IMR-90 (cell line): ENCODE measurements around the gene HSBP1L1. TPM values are rescaled to one million over a fixed set of nuclear protein-coding genes. Genes with fewer than 3 reads are reported as not detected.

Experiments used
- ATAC-seq: fragments of 200-7000 bp; cut with Tn5 transposase; 2 replicates; pipeline ENCODE4 v1.9.1; 2020; ENCODE audit warnings: low read depth, mild to moderate bottlenecking, moderate library complexity
- BruUV-seq: library from RNA; stranded (reverse); fragments of 400-500 nt; replicated peaks from 2 replicates; lab custom pipeline; 2021; lab: Mats Ljungman, UMichigan
- CTCF ChIA-PET: fragments of 300-600 bp; formaldehyde crosslinking; extraction: SDS; loops from one replicate; lab custom pipeline; 2021; ENCODE audit warnings: antibody characterized with exemption; lab: Yijun Ruan, JAX
- POLR2A ChIA-PET: fragments of 300-600 bp; sonication (Branson Sonifier 250); formaldehyde crosslinking; loops from one replicate; lab custom pipeline; 2022; ENCODE audit warnings: antibody characterized with exemption; ENCODE audit not compliant: unreplicated experiment; lab: Charles Lee
- DNase-seq: peaks from one replicate; pipeline ENCODE4 v3.0.0; 2013
- H2AFZ ChIP-seq: replicated peaks from 2 replicates; pipeline ENCODE3; 2013; ENCODE audit warnings: low read length, mild to moderate bottlenecking; ENCODE audit not compliant: poor library complexity
- H2AK5ac ChIP-seq: 2 replicates; pipeline ENCODE4 v1.6.1; 2013; ENCODE audit warnings: low read depth, low read length, inconsistent platforms
- H2AK9ac ChIP-seq: replicated peaks from 2 replicates; pipeline ENCODE3; 2013; ENCODE audit warnings: mild to moderate bottlenecking, low read depth, low read length, moderate library complexity; ENCODE audit not compliant: poor library complexity
- H2BK120ac ChIP-seq: 2 replicates; pipeline ENCODE4 v1.6.1; 2013; ENCODE audit warnings: low read depth, low read length, inconsistent platforms
- H2BK15ac ChIP-seq: 3 replicates; pipeline ENCODE4 v1.6.1; 2013; ENCODE audit warnings: low read depth, low read length, inconsistent platforms
- H2BK20ac ChIP-seq: 2 replicates; pipeline ENCODE4 v1.6.1; 2013; ENCODE audit warnings: low read depth, mild to moderate bottlenecking, inconsistent platforms, low read length, moderate library complexity
- H2BK5ac ChIP-seq: 2 replicates; pipeline ENCODE4 v1.6.1; 2013; ENCODE audit warnings: mild to moderate bottlenecking, low read depth, low read length, inconsistent platforms; ENCODE audit not compliant: poor library complexity, severe bottlenecking
- H3K14ac ChIP-seq: replicated peaks from 2 replicates; pipeline ENCODE4 v1.6.1; 2013; ENCODE audit warnings: low read depth, low read length, inconsistent platforms
- H3K18ac ChIP-seq: 2 replicates; pipeline ENCODE4 v1.6.1; 2013; ENCODE audit warnings: low read depth, low read length, control low read depth
- H3K23ac ChIP-seq: 2 replicates; pipeline ENCODE4 v1.6.1; 2013; ENCODE audit warnings: low read depth, low read length, inconsistent platforms
- H3K27ac ChIP-seq: 2 replicates; pipeline ENCODE4 v1.5.1; 2013; ENCODE audit warnings: mild to moderate bottlenecking, control low read depth, low read length; ENCODE audit not compliant: insufficient read depth
- H3K27me3 ChIP-seq: 2 replicates; pipeline ENCODE4 v1.6.1; 2013; ENCODE audit warnings: low read length; ENCODE audit not compliant: control insufficient read depth, insufficient read depth
- H3K36me3 ChIP-seq: 2 replicates; pipeline ENCODE4 v1.6.1; 2013; ENCODE audit warnings: low read length, mixed read lengths; ENCODE audit not compliant: control insufficient read depth, insufficient read depth
- H3K4ac ChIP-seq: 2 replicates; pipeline ENCODE4 v1.6.1; 2013; ENCODE audit warnings: low read depth, low read length, inconsistent platforms
- H3K4me1 ChIP-seq: 2 replicates; pipeline ENCODE4 v1.6.1; 2013; ENCODE audit warnings: low read length, mixed read lengths; ENCODE audit not compliant: control insufficient read depth, insufficient read depth
- H3K4me2 ChIP-seq: 2 replicates; pipeline ENCODE4 v1.6.1; 2013; ENCODE audit warnings: low read depth, mild to moderate bottlenecking, control low read depth, low read length, moderate library complexity
- H3K4me3 ChIP-seq: 2 replicates; pipeline ENCODE4 v1.5.1; 2013; ENCODE audit warnings: low read depth, mild to moderate bottlenecking, control low read depth, low read length, moderate library complexity; ENCODE audit not compliant: insufficient read depth
- H3K56ac ChIP-seq: 2 replicates; pipeline ENCODE4 v1.6.1; 2013; ENCODE audit warnings: low read length, inconsistent platforms; ENCODE audit not compliant: insufficient read depth; ENCODE audit errors: extremely low read depth
- H3K79me1 ChIP-seq, 2 experiments: 2 replicates each; pipeline ENCODE4 v1.6.1; 2013; ENCODE audit warnings: low read length in 2 of 2, inconsistent platforms in 1 of 2, low read depth in 1 of 2
- H3K9ac ChIP-seq: 2 replicates; pipeline ENCODE4 v1.6.1; 2013; ENCODE audit warnings: low read depth, low read length, control low read depth
- H3K9me1 ChIP-seq: 2 replicates; pipeline ENCODE4 v1.6.1; 2013; ENCODE audit warnings: low read length, inconsistent platforms; ENCODE audit not compliant: insufficient read depth
- H3K9me3 ChIP-seq: 2 replicates; pipeline ENCODE4 v1.6.1; 2013; ENCODE audit warnings: low read length; ENCODE audit not compliant: control insufficient read depth, insufficient read depth
- H4K20me1 ChIP-seq: 2 replicates; pipeline ENCODE4 v1.6.1; 2013; ENCODE audit warnings: low read length, inconsistent platforms; ENCODE audit not compliant: insufficient read depth
- H4K5ac ChIP-seq: 2 replicates; pipeline ENCODE4 v1.6.1; 2013; ENCODE audit warnings: mild to moderate bottlenecking, low read depth, low read length, control low read depth
- H4K8ac ChIP-seq, 2 experiments: 2 replicates each; pipeline ENCODE4 v1.6.1; 2013; ENCODE audit warnings: low read depth in 2 of 2, low read length in 2 of 2, control low read depth in 1 of 2, inconsistent platforms in 1 of 2
- H4K91ac ChIP-seq: 2 replicates; pipeline ENCODE4 v1.6.1; 2013; ENCODE audit warnings: low read depth, low read length, inconsistent platforms; ENCODE audit not compliant: insufficient read depth
- FOS ChIP-seq: fragments of 150-350 bp; IDR thresholded peaks from 2 replicates; pipeline ENCODE4 v1.6.1; 2016; ENCODE audit warnings: low read depth, low read length
- MAZ ChIP-seq: IDR thresholded peaks from 2 replicates; pipeline ENCODE4 v1.6.1; 2012; ENCODE audit warnings: low read depth, mild to moderate bottlenecking, low read length, improper control_type of control experiment, moderate library complexity, borderline replicate concordance
- NFE2L2 ChIP-seq: fragments of 150-350 bp; IDR thresholded peaks from 2 replicates; pipeline ENCODE4 v1.6.1; 2016; ENCODE audit warnings: low read depth, mild to moderate bottlenecking, low read length
- RAD21 ChIP-seq: IDR thresholded peaks from 2 replicates; pipeline ENCODE4 v1.6.1; 2012; ENCODE audit warnings: low read length, improper control_type of control experiment
- WGBS, 2 experiments: methylation state at CpG; one replicate each; pipeline versions ENCODE4 v1.1.5 to v1.1.7; 2013; ENCODE audit warnings: missing lambda C conversion rate in 2 of 2; ENCODE audit not compliant: insufficient read length in 1 of 2; ENCODE audit errors: extremely low coverage in 2 of 2; 5-methylcytosine and 5-hydroxymethylcytosine counted together
- dilution Hi-C: fragments of 300-500 bp; cut with HindIII; formaldehyde crosslinking; loops from one replicate; pipeline ENCODE4 v1.14.3; 2018; ENCODE audit warnings: low sequenced_read_pairs; ENCODE audit not compliant: unreplicated experiment
- in situ Hi-C: fragments of 300-500 bp; cut with MboI; formaldehyde crosslinking; loops from 3 replicates; pipeline ENCODE4 v1.14.3; 2019; ENCODE audit warnings: low sequenced_read_pairs, inconsistent platforms, mixed read lengths
- intact Hi-C: fragments of 100-400 bp; cut with micrococcal nuclease; formaldehyde crosslinking; loops from 2 replicates; pipeline ENCODE4 v1.10.0; 2022
- polyA plus RNA-seq, 3 experiments: library from polyadenylated mRNA; depleted of rRNA; stranded (reverse); fragments of >200 nt; gene quantifications; 2 replicates each; pipeline ENCODE4 v1.2.3, GENCODE V29; 2012; ENCODE audit warnings: low replicate concordance in 1 of 3
- total RNA-seq: library from RNA; depleted of rRNA; stranded (reverse); fragments of >200 nt; gene quantifications from 2 replicates; pipeline ENCODE4 v1.2.3, GENCODE V29; 2012

The HSBP1L1 gene
- total and polyA plus RNA-seq, 2 of the 4 experiments (the other 2 are of a cell fraction), result 8.6 to 18.0 TPM

- no peak overlapping the region for H2BK20ac ChIP-seq
- no peak overlapping the region for H3K27ac ChIP-seq
- no peaks in the 10 kb centered on the region for H3K4me1 ChIP-seq
- H3K4me3 ChIP-seq, result no peak overlapping the region
- no peak overlapping the region for H3K4ac ChIP-seq
- no peak for ATAC-seq
- H2BK15ac ChIP-seq, result no peak overlapping the region
- no peaks in the 10 kb centered on the region for H3K27me3 ChIP-seq
- no TSS peak for BruUV-seq
- H3K9ac ChIP-seq, result no peak overlapping the region
- H2BK5ac ChIP-seq, result no peak overlapping the region
- H4K5ac ChIP-seq, result no peak overlapping the region
- in situ Hi-C loops, result no loop called here
- 0 out of 2 replicates have a peak, but pooled peaks cover 4% of the 10 kb centered on the region for H3K9me1 ChIP-seq
- TF ChIP-seq MAZ (no peak), NFE2L2 (no peak), FOS (no peak), RAD21 (no peak)
- no peak overlapping the region for H3K4me2 ChIP-seq
- H4K20me1 ChIP-seq, result peaks cover 12% of the 10 kb centered on the region
- no peak overlapping the region for H2AK9ac ChIP-seq
- H3K36me3 ChIP-seq, result peaks cover 56% of the 10 kb centered on the region
- H2AFZ ChIP-seq, result no peak overlapping the region
- no peak overlapping the region for H4K91ac ChIP-seq
- WGBS, 2 experiments, result 98% methylated on average over 9 of the region's 26 CpGs; no CpG with 5 or more reads in 1 of the 2 experiments
- CTCF ChIA-PET, result no interaction called here
- peaks cover 13 to 40% of the 10 kb centered on the region in 2 experiments for H3K79me1 ChIP-seq
- dilution Hi-C loops, result no loop called here
- H3K14ac ChIP-seq, result no peak overlapping the region
- no peak overlapping the region for H3K56ac ChIP-seq
- POLR2A ChIA-PET, result no interaction called here
- no peak overlapping the region for H3K23ac ChIP-seq
- DNase-seq, result no peak
- no peak overlapping the region for H4K8ac ChIP-seq
- H2BK120ac ChIP-seq, result no peak overlapping the region
- intact Hi-C loops, result no loop called here
- peaks cover 11% of the 10 kb centered on the region; the same call in 1 of the 2 replicates for H3K9me3 ChIP-seq
- H2AK5ac ChIP-seq, result no peak overlapping the region
- no peak overlapping the region for H3K18ac ChIP-seq
These were observed 48.3 kb upstream of the HSBP1L1 start for GRCh38 chr18:79916128-79916494.
